ENCODE data around the gene OR51M1.
"Not testable (repeated sequence)": the region's sequence is repeated elsewhere in the genome, so short reads cannot be mapped to it uniquely, and the experiment has no call there.

OR51M1 gene

GRCh38 chr11:5383576-5383975 lies at the start of gene OR51M1:
TSS of gene OR51M1 (plus strand) at chr11:5383812. CDS start at chr11:5389399, 5,587 bp downstream.
- DNase-seq: no peak

GRCh38 chr11:5335170-5335569 lies 48.4 kb upstream of the OR51M1 start:
- DNase-seq: no peak

DNA sequence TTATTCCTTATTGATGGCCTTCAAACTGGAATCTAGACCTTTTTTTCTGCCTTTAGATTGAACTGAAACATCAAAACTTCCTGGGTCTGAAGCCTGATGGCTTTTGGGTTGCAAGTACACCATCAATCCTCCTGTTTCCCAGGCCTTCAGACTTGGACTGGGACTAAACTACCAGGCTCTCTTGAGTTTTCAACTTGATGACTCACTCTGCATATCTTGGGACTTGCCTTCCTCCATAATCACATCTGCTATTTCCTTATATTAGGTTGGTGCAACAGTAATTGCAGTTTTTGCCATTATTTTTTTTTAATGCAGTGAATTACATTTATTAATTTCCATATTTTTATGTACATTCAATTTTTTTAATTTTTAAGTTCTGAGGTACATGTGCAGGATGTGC lies 47.3 kb upstream of the OR51M1 start:
- DNase-seq: no peak

GRCh38 chr11:5337253-5337652 lies 46.4 kb upstream of the OR51M1 start:
- DNase-seq: not testable (repeated sequence)

DNA sequence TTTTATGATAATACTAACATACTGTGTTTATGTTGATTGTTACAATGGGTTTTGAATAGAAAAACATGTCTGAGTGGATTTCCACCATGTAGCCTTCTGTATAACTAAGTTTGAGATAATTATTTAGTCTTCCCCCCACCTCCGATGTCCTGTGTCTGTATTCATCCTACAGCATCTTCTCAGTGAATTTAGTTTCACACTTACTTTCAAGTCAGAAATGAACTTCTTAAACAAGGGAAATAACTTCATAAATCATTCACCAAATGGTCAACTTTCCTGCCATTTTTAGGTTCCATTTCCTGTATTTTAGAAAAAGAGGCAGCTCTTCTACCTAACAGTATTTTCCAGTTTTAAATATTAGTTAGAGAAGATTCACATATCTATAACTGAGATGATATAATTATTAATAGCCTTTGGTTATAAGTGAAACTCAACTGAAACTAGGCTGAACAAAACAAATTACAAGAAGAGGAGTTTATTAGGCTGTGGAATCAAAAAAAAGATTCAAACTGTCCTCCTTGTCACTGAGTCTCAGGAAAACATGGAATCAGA lies 43.8 kb upstream of the OR51M1 start:
- no peak for DNase-seq

DNA sequence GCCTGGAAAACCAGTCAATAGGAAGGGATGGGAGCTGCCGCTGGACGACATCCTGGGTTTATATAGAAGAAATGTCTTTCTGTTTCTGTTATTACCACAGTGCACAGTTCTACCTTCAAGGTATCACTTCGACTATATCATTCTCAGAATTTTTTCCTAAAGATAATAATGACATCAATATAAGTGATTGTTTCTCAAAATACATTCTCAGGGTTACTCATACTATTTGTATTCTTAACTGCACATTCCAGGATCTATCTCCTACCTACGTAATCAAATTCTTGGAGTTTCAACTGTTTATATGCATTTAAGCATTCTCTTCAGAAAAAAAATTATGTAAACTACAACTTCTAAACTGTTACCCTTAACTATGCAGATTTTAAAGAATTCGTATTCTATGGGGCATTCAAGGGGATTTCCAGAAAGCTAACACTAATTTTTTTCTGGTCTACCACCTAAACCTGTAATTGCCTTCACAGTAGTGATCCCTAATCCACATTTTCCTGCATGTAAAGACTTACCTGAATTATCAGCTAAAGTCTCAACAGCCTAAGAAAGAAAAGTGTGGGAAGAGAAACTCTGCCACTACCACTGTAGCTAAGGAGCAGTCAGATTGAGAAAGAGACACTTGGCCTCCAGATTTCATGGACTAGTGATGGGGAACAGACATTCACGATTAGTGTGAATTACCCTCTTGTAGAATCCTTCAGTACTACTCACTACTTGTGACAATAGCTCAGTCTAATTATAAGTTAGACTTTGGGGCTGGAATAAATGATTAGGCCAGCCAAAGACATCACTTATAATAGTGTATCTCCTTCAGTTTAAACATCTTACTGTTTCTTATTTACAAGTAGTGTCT lies 39.9 kb upstream of the OR51M1 start, which contains the start of gene OR51B5:
Gene OR51B5, minus strand, starts transcription at position 51 of the 862 bp plus-strand sequence. Its CDS starts 0 bp downstream, at position 51.
- DNase-seq: no peak

- DNase-seq: no peak
These were observed 37.8 kb upstream of the OR51M1 start for GRCh38 chr11:5345831-5346230.

DNA sequence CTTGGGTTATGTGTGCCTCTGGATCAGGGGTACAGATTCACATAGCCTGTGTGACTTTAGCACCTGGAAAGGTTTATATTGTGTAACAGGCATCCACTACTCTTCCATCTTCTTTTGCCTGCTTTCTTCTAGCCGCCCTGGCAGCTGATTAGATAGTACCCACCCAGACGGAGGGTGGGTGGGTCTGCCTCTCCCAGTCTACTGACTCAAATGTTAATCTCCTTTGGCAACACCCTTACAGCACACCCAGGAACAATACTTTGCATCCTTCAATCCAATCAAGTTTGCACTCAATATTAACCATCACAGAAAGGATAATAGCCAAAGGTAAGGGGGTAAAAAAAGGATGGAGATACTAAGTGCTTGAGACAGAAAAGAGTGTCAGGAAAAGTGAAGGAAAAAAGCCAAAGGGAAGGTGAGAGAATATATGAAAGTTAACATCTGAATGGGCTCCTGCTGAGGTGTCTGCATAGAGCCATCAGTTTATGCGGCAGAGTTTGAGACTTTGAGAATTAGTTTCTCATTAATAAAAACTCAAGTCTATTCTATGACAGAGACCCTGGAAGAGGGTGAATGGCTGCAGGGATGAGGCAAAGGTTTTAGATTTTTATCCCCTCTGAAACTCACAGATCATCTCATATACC lies 34.9 kb upstream of the OR51M1 start:
- DNase-seq: no peak

GRCh38 chr11:5349550-5349949 lies 34.1 kb upstream of the OR51M1 start:
- no peak for DNase-seq

GRCh38 chr11:5351208-5351607 lies 32.4 kb upstream of the OR51M1 start, which contains the start of gene OR51B6:
TSS of gene OR51B6 (plus strand) at chr11:5351508. CDS start at chr11:5351508, 0 bp downstream.
- DNase-seq: no peak

DNA sequence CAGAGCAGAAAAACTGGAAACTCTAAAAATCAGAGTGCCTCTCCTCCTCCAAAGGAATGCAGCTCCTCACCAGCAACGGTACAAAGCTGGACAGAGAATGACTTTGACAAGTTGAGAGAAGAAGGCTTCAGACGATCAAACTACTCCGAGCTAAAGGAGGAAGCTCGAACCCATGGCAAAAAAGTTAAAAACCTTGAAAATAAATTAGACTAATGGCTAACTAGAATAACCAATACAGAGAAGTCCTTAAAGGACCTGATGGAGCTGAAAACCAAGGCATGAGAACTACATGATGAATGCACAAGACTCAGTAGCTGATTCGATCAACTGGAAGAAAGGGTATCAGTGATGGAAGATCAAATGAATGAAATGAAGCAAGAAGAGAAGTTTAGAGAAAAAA lies 27.6 kb upstream of the OR51M1 start:
- not testable (repeated sequence) for DNase-seq

DNA sequence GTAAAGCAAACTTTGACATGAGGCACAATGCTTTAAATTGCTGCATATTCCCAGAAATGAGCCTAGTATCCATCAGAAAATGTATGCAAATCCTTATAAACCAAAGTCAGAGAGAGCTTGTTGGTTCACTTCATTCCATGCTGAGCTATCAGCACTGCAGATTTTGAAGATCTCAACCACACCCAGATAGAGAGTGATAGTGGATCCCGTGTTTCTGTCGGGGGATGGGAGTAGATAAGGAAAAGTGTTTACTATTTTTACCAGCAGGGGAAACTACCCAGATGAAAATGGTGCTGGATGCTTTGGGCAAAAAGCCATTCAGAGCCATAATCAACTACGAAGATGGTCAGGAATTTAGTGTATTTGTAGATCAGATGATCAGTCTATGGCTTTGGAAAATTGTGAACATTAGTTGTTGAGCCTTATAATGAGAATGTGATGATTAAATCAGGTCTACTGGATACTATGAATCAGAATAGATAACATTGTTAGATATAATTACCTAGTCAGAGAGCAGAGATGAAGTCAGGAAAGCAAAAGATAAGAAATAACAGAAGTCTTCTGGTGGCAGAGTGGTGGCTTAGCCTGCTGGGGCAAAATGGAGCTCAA lies 21.5 kb upstream of the OR51M1 start:
- no peak for DNase-seq

GRCh38 chr11:5363679-5364078 lies 19.9 kb upstream of the OR51M1 start:
- no peak for DNase-seq

- no peak for DNase-seq
These were observed 19.4 kb upstream of the OR51M1 start for GRCh38 chr11:5364214-5364613.

DNA sequence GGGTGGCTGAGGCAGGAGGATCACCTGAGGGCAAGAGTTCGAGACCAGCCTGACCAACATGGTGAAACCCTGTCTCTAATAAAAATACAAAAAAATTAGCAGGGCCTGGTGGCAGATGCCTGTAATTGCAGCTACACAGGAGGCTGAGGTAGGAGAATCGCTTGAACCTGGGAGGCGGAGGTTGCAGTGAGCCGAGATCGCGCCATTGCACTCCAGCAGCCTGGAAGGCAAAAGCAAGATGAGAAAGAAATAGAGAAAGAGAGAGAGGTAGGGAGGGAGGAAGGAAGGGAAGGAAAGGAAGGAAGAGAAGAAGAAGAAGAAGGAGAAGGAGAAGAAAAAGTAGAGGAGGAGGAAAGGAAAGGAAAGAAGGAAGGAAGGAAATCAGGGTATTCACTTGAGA lies 17.2 kb upstream of the OR51M1 start:
- not testable (repeated sequence) for DNase-seq

- DNase-seq: no peak
These were observed 16.8 kb upstream of the OR51M1 start for GRCh38 chr11:5366856-5367255.

GRCh38 chr11:5367448-5368074 lies 16.1 kb upstream of the OR51M1 start:
- DNase-seq: no peak

GRCh38 chr11:5368502-5369043 lies 15.0 kb upstream of the OR51M1 start:
- DNase-seq: no peak

GRCh38 chr11:5369789-5370188 lies 13.8 kb upstream of the OR51M1 start:
- DNase-seq: peak in 2 of 58 donors; percentile 4 to 15

GRCh38 chr11:5380740-5381342 lies 2.8 kb upstream of the OR51M1 start:
- peak in 27 of 58 donors; percentile 0 to 34 (median 9) for DNase-seq

All from anterior cingulate cortex (tissue), 58 donors.